Naive thymus-derived CD4-positive, alpha-beta T cell (primary cell): ENCODE data around the gene PRKD3. TPM values are rescaled to one million over a fixed set of nuclear protein-coding genes. Genes with fewer than 3 reads are reported as not detected.

Source experiments
- ATAC-seq: fragments of 150-1000 bp; cut with Tn5 transposase; 2 replicates; pipeline ENCODE4 v1.10.0; 2021; ENCODE audit warnings: mild to moderate bottlenecking, moderate library complexity
- CTCF ChIA-PET: fragments of 350-600 bp; sonication (Branson Sonifier 250); formaldehyde crosslinking; loops from one replicate; lab custom pipeline; 2021; ENCODE audit warnings: antibody characterized with exemption; lab: Charles Lee
- POLR2A ChIA-PET: fragments of 350-600 bp; sonication (Branson Sonifier 250); formaldehyde crosslinking; loops from one replicate; lab custom pipeline; 2021; ENCODE audit warnings: antibody characterized with exemption, inconsistent platforms; lab: Charles Lee
- DNase-seq, 9 donors: peaks; one replicate each; pipeline versions ENCODE4 v3.0.0 to v3.0.0-alpha.2; 2020 to 2022; ENCODE audit warnings: mixed read lengths in 1 of 9
- H3K27ac ChIP-seq: one replicate; pipeline ENCODE4 v1.7.0; 2013; ENCODE audit warnings: mild to moderate bottlenecking, low read depth, low read length, moderate library complexity
- H3K27me3 ChIP-seq, 2 donors: one replicate each; pipeline ENCODE4 v1.7.0; 2013; ENCODE audit warnings: low read length in 2 of 2, mild to moderate bottlenecking in 2 of 2, moderate library complexity in 2 of 2; ENCODE audit not compliant: control insufficient read depth in 2 of 2, insufficient read depth in 2 of 2
- H3K36me3 ChIP-seq, 3 experiments: 1 replicate in 2 of 3; 2 replicates in 1 of 3; pipeline ENCODE4 v1.7.0; 2013; ENCODE audit warnings: low read length in 3 of 3, mild to moderate bottlenecking in 3 of 3, moderate library complexity in 1 of 3; ENCODE audit not compliant: insufficient read depth in 3 of 3, control insufficient read depth in 2 of 3
- H3K4me1 ChIP-seq, 2 donors: one replicate each; pipeline ENCODE4 v1.7.0; 2013; ENCODE audit warnings: low read length in 2 of 2, mild to moderate bottlenecking in 2 of 2, moderate library complexity in 1 of 2; ENCODE audit not compliant: control insufficient read depth in 2 of 2, insufficient read depth in 2 of 2
- H3K4me3 ChIP-seq: 2 replicates; pipeline ENCODE4 v1.7.0; 2013; ENCODE audit warnings: mild to moderate bottlenecking, low read length
- H3K9me3 ChIP-seq, 3 experiments: 1 replicate in 2 of 3; 2 replicates in 1 of 3; pipeline ENCODE4 v1.7.0; 2013; ENCODE audit warnings: low read length in 3 of 3; ENCODE audit not compliant: control insufficient read depth in 2 of 3
- H3K27ac Mint-ChIP-seq, 9 donors: one replicate each; pipeline ENCODE4 v1.8.0; 2020 to 2022; ENCODE audit warnings: mixed read lengths in 9 of 9, mild to moderate bottlenecking in 8 of 9, moderate library complexity in 5 of 9, inconsistent platforms in 2 of 9
- H3K27me3 Mint-ChIP-seq, 5 donors: one replicate each; pipeline ENCODE4 v1.8.0; 2021 to 2022; ENCODE audit warnings: mixed read lengths in 5 of 5, mild to moderate bottlenecking in 1 of 5
- H3K36me3 Mint-ChIP-seq, 5 donors: one replicate each; pipeline ENCODE4 v1.8.0; 2020 to 2022; ENCODE audit warnings: mixed read lengths in 5 of 5, mild to moderate bottlenecking in 3 of 5, inconsistent platforms in 1 of 5
- H3K4me1 Mint-ChIP-seq, 7 donors: one replicate each; pipeline ENCODE4 v1.8.0; 2020 to 2022; ENCODE audit warnings: mixed read lengths in 7 of 7, mild to moderate bottlenecking in 3 of 7, inconsistent platforms in 1 of 7
- H3K4me3 Mint-ChIP-seq, 10 donors: one replicate each; pipeline ENCODE4 v1.8.0; 2020 to 2022; ENCODE audit warnings: mild to moderate bottlenecking in 10 of 10, mixed read lengths in 10 of 10, moderate library complexity in 6 of 10, inconsistent platforms in 2 of 10
- H3K9me3 Mint-ChIP-seq, 11 donors: one replicate each; pipeline ENCODE4 v1.8.0; 2020 to 2022; ENCODE audit warnings: mixed read lengths in 11 of 11, mild to moderate bottlenecking in 4 of 11, inconsistent platforms in 1 of 11, moderate library complexity in 1 of 11
- intact Hi-C, 2 donors: fragments of 100-400 bp; cut with micrococcal nuclease; formaldehyde crosslinking; loops; one replicate each; pipeline ENCODE4 v1.15.1; 2023
- polyA plus RNA-seq, 2 donors: library from polyadenylated mRNA; unstranded; fragments of 300-500 nt; fragmentation: Illumina TruSeq; gene quantifications; one replicate each; pipeline ENCODE4 v1.2.3, GENCODE V29; 2021
- total RNA-seq, 6 experiments: library from RNA in 5 of 6; stranded (reverse) in 5 of 6; gene quantifications; 1 replicate in 5 of 6; 2 replicates in 1 of 6; pipeline ENCODE4 v1.2.3 and lab custom pipeline; 2021 to 2026

PRKD3 gene
- total and polyA plus RNA-seq, 7 experiments from 2014 or later = 12.8 to 47.3 (median 37.4) TPM

DNA sequence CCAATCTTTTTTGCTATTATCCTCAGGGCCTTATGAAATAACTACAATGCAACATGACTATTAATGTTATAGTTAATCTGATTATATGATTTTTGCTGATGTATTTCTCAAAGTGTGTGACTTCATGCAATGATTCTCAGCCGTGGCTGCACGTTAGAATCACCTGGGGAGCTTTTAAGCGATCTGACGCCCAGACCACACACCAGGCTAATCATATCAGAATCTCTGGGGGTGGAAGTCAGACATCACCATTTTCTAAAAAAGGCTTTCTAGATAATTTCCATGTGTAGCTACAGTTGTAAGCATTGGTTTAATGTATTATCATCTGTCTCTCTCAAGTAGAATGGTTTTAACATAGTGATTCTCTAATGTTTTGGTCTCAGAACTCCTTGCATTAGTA is 14.3 kb upstream of the PRKD3 start:
- Mint-ChIP-seq H3K4me1 (peaks cover 2 to 5% (median 3%) of the 10 kb centered on the region in 7 donors), H3K27ac (no peak overlapping the region), H3K27me3 (peaks cover 0 to 72% (median 2%) of the 10 kb centered on the region in 5 donors), H3K36me3 (no peaks in the 10 kb centered on the region), H3K9me3 (no peaks in the 10 kb centered on the region), H3K4me3 (no peak overlapping the region)
- ATAC-seq (no peak), DNase-seq (no peak)
- Histone ChIP-seq H3K9me3 (no peaks in the 10 kb centered on the region), H3K27me3 (no peaks in the 10 kb centered on the region), H3K4me3 (no peak overlapping the region), H3K36me3 (no peaks in the 10 kb centered on the region), H3K27ac (no peak overlapping the region), H3K4me1 (no peaks in the 10 kb centered on the region)
- CTCF ChIA-PET = interaction anchor here (0.6 to 1.1 kb wide), 2 partner anchors 9 to 27 kb away, joined by 3 read pairs; no protein-coding TSS in a partner anchor
- POLR2A ChIA-PET = interaction anchor here (0.8 kb wide), 1 partner anchor 9 kb away, joined by 3 read pairs; no protein-coding TSS in a partner anchor
- intact Hi-C loops = no loop called here

DNA sequence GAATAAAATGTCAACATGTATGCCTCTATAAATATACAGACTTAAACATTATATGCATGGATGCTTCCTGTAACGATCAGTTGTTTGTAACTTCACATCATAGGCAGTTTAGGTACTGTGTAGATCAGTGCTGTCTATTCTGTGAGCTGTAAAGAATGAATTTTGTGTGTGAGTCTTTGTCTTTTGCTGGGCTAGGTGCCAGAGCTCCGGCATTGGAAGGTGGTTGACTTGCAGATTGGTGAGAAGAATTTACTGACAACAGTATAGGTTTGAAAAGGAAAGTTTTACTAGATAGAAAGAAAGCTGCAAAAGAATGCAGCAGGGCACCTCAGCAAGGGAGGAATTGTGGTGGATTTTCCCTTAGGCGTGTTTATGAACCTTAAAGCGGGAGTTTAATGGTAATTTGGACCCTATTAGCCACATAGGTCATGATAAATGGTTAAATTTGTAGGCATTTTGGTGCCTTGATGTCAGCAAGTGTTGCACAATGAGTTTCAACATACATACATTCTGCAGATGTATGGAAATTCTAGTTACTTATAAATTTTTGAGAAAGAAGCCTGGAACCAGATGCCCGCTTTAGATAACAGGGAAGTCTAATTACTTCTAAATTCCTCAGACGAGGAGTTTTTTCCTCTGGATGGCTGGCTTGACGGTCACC is 13.1 kb upstream of the PRKD3 start:
- ATAC-seq (no peak), DNase-seq (no peak)
- Histone ChIP-seq H3K9me3 (no peaks in the 10 kb centered on the region), H3K27ac (no peak overlapping the region), H3K36me3 (no peaks in the 10 kb centered on the region), H3K4me1 (no peaks in the 10 kb centered on the region), H3K27me3 (no peaks in the 10 kb centered on the region), H3K4me3 (no peak overlapping the region)
- POLR2A ChIA-PET = no interaction called here
- CTCF ChIA-PET = no interaction called here
- Mint-ChIP-seq H3K27ac (no peak overlapping the region), H3K9me3 (no peaks in the 10 kb centered on the region), H3K4me3 (no peak overlapping the region), H3K27me3 (peaks cover 0 to 73% (median 0%) of the 10 kb centered on the region in 5 donors), H3K36me3 (no peaks in the 10 kb centered on the region), H3K4me1 (peaks cover 0 to 2% (median 0%) of the 10 kb centered on the region in 7 donors)
- intact Hi-C loops = no loop called here

DNA sequence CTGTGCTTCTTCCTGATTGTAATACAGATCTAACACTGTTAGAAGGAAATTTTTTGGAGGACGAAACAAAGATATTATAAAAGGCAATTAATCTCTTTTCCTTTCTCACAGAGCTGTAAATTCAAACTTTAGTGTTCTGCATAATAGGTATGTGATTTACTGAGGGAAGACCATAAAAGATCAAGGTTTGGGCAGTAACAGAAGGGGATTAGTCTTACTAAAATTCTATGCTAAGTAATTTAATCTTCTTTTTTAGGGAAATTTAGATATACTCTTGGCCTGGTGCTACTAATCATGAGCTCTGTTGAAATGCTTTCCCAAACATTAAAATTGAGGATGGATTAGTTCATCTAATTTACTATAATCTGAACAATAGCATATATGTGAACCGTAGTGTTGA is 11.0 kb upstream of the PRKD3 start:
- H3K4me1 ChIP-seq = no peaks in the 10 kb centered on the region
- no peak overlapping the region for H3K4me3 ChIP-seq
- H3K9me3 ChIP-seq = no peaks in the 10 kb centered on the region
- no peak overlapping the region for H3K27ac ChIP-seq
- intact Hi-C loops = no loop called here
- Mint-ChIP-seq H3K9me3 (no peaks in the 10 kb centered on the region), H3K27ac (no peak overlapping the region), H3K27me3 (peaks cover 0 to 70% (median 4%) of the 10 kb centered on the region in 5 donors), H3K4me3 (no peak overlapping the region), H3K36me3 (no peaks in the 10 kb centered on the region), H3K4me1 (peaks cover 0 to 2% (median 0%) of the 10 kb centered on the region in 7 donors)
- DNase-seq (no peak), ATAC-seq (no peak)
- ChIA-PET POLR2A (interaction anchor here (1.4 kb wide), 1 partner anchor 11 kb away, joined by 5 read pairs; the partner anchor contains the start of gene PRKD3), CTCF (no interaction called here)
- H3K27me3 ChIP-seq = no peaks in the 10 kb centered on the region
- no peaks in the 10 kb centered on the region for H3K36me3 ChIP-seq

GRCh38 chr2:37333256-37333655 is 8.6 kb upstream of the PRKD3 start:
- intact Hi-C loops = no loop called here
- Histone ChIP-seq H3K27me3 (no peaks in the 10 kb centered on the region), H3K9me3 (no peaks in the 10 kb centered on the region), H3K27ac (no peak overlapping the region), H3K4me3 (no peak overlapping the region), H3K4me1 (no peaks in the 10 kb centered on the region), H3K36me3 (no peaks in the 10 kb centered on the region)
- Mint-ChIP-seq H3K4me1 (peaks cover 0 to 2% (median 0%) of the 10 kb centered on the region in 7 donors), H3K36me3 (no peaks in the 10 kb centered on the region), H3K27me3 (peaks cover 0 to 66% (median 12%) of the 10 kb centered on the region in 5 donors), H3K27ac (no peak overlapping the region), H3K9me3 (no peaks in the 10 kb centered on the region), H3K4me3 (no peak overlapping the region)
- ChIA-PET POLR2A (no interaction called here), CTCF (no interaction called here)
- ATAC-seq = no peak
- DNase-seq = no peak

DNA sequence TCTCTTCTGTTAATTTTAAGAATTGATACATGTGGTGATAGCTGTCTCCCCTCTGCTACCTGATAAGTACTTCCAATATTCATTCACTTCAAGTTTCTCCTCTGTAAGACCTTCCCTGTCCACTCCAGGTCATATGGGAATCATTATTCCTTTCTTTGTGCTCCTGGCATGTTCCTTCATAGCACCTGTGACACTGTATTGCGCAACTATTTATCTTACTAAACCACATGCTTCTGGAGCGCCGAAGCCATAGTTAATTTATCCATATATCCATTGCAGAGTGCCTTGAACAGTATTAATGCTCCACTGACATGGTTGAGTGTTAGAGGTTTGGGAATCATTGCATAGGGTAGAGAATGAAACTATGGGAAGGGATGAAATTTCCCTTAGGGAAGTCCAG is 7.9 kb upstream of the PRKD3 start:
- Mint-ChIP-seq H3K27me3 (peaks cover 0 to 67% (median 14%) of the 10 kb centered on the region in 5 donors), H3K27ac (no peak overlapping the region), H3K9me3 (no peaks in the 10 kb centered on the region), H3K4me3 (no peak overlapping the region), H3K4me1 (peaks cover 0 to 2% (median 0%) of the 10 kb centered on the region in 7 donors), H3K36me3 (no peaks in the 10 kb centered on the region)
- no peaks in the 10 kb centered on the region for H3K4me1 ChIP-seq
- no peaks in the 10 kb centered on the region for H3K27me3 ChIP-seq
- POLR2A ChIA-PET = no interaction called here
- no peak for DNase-seq
- CTCF ChIA-PET = no interaction called here
- H3K27ac ChIP-seq = no peak overlapping the region
- intact Hi-C loops = no loop called here
- no peak for ATAC-seq
- no peaks in the 10 kb centered on the region for H3K36me3 ChIP-seq
- no peak overlapping the region for H3K4me3 ChIP-seq
- H3K9me3 ChIP-seq = no peaks in the 10 kb centered on the region

DNA sequence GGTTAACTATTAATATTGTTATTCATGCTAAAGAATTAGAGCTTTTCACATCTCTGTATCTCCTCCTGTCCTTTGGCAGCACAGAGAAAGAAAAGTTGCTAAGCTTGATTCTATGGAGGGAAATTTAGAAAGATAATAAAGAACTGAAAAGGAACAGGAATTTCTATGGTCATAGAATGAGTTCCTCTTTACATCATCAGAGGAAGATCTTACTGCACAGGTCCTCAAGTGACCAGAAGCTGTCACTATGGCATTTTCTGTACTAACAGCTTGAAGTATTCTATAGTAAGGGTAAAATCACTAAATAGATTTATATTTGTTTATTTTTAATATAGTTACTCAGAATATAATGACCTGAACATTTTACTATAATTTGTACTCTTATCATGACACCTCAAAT is 6.0 kb upstream of the PRKD3 start:
- no peak for DNase-seq
- no peaks in the 10 kb centered on the region for H3K9me3 ChIP-seq
- Mint-ChIP-seq H3K4me1 (peaks cover 0 to 6% (median 3%) of the 10 kb centered on the region in 7 donors), H3K9me3 (no peaks in the 10 kb centered on the region), H3K27me3 (peaks cover 0 to 71% (median 24%) of the 10 kb centered on the region in 5 donors), H3K36me3 (no peaks in the 10 kb centered on the region), H3K4me3 (no peak overlapping the region), H3K27ac (no peak overlapping the region)
- H3K4me1 ChIP-seq = no peaks in the 10 kb centered on the region
- no peaks in the 10 kb centered on the region for H3K27me3 ChIP-seq
- intact Hi-C loops = no loop called here
- H3K36me3 ChIP-seq = no peaks in the 10 kb centered on the region
- H3K27ac ChIP-seq = no peak overlapping the region
- ATAC-seq = no peak
- POLR2A ChIA-PET = no interaction called here
- CTCF ChIA-PET = interaction anchor here (1.2 kb wide), 1 partner anchor 9 kb away, joined by 3 read pairs; no protein-coding TSS in a partner anchor
- no peak overlapping the region for H3K4me3 ChIP-seq
